Erythroblast (primary cell): ENCODE results near the gene GPN2.
"Not testable (repeated sequence)": the region's sequence is repeated elsewhere in the genome, so short reads cannot be mapped to it uniquely, and the experiment has no call there.

Experiments used
- GATA1 ChIP-seq: IDR thresholded peaks from 2 replicates; pipeline ENCODE4 v1.6.1; 2011; ENCODE audit warnings: low read depth, mild to moderate bottlenecking, control low read depth, low read length, moderate library complexity
- POLR2A ChIP-seq: IDR thresholded peaks from 2 replicates; pipeline ENCODE4 v1.6.1; 2011; ENCODE audit warnings: mild to moderate bottlenecking, low read length

DNA sequence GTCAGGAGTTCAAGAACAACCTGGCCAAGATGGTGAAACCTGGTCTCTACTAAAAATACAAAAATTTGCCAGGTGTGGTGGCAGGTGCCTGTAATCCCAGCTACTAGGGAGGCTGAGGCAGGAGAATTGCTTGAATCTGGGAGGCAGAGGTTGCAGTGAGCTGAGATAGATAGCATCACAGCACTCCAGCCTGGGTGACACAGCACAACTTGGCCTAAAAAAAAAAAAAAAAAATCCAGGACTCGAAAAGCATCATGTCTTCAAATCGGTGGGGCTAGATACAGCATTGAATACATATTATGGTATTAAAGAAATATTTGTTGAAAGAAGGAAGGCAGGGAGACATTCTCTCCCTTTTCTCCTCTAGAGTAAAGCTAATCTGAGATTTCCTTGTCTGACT lies 17.0 kb downstream of the GPN2 start:
- not testable (repeated sequence) for TF ChIP-seq POLR2A, GATA1
